ENCODE measurements around the gene FHAD1.
A peak's percentile ranks its signal among the peaks of the same experiment; 100 is the strongest.

FHAD1 gene

GRCh38 chr1:15324869-15325335, 77.9 kb downstream of the FHAD1 start:
- no peak for DNase-seq

- DNase-seq: no peak
Measured at GRCh38 chr1:15325375-15326085, 78.5 kb downstream of the FHAD1 start.

GRCh38 chr1:15326691-15327588, 79.9 kb downstream of the FHAD1 start:
- no peak for DNase-seq

GRCh38 chr1:15328351-15329103, 81.5 kb downstream of the FHAD1 start:
- DNase-seq: peak in 32 of 56 donors; percentile 4 to 57 (median 20)

GRCh38 chr1:15329104-15329820, 82.2 kb downstream of the FHAD1 start:
- DNase-seq: no peak

- no peak for DNase-seq
Measured at GRCh38 chr1:15330028-15330427, 83.0 kb downstream of the FHAD1 start.

- DNase-seq: no peak
Measured at GRCh38 chr1:15331180-15331579, 84.2 kb downstream of the FHAD1 start.

GRCh38 chr1:15331734-15332133, 84.7 kb downstream of the FHAD1 start:
- DNase-seq: no peak

GRCh38 chr1:15332525-15332924, 85.5 kb downstream of the FHAD1 start:
- DNase-seq: no peak

GRCh38 chr1:15332952-15333715, 86.1 kb downstream of the FHAD1 start:
- DNase-seq: no peak

GRCh38 chr1:15334995-15335394, 88.0 kb downstream of the FHAD1 start:
- no peak for DNase-seq

- DNase-seq: no peak
Measured at GRCh38 chr1:15336866-15337265, 89.8 kb downstream of the FHAD1 start.

GRCh38 chr1:15337656-15338402, 90.8 kb downstream of the FHAD1 start:
- DNase-seq: no peak

- no peak for DNase-seq
Measured at GRCh38 chr1:15339570-15339969, 92.5 kb downstream of the FHAD1 start.

GRCh38 chr1:15341228-15341627, 94.2 kb downstream of the FHAD1 start:
- DNase-seq: no peak

- DNase-seq: no peak
Measured at GRCh38 chr1:15341634-15342407, 94.8 kb downstream of the FHAD1 start.

GRCh38 chr1:15342408-15342967, 95.5 kb downstream of the FHAD1 start:
- DNase-seq: no peak

GRCh38 chr1:15343099-15343498, 96.1 kb downstream of the FHAD1 start:
- no peak for DNase-seq

All from nucleus accumbens (tissue), 56 donors.